Activated CD8-positive, alpha-beta T cell treated with anti-CD3 and anti-CD28 coated beads for 36 hours (primary cell): ENCODE data around the gene IL1RL2. TPM values are rescaled to one million over a fixed set of nuclear protein-coding genes. Genes with fewer than 3 reads are reported as not detected.

Source experiments
- ATAC-seq: fragments of 200-7000 bp; cut with Tn5 transposase; one replicate; pipeline ENCODE4 v1.10.0; 2021; ENCODE audit warnings: mild to moderate bottlenecking, moderate library complexity
- CTCF ChIA-PET: fragments of 350-600 bp; sonication (Branson Sonifier 250); formaldehyde crosslinking; loops from one replicate; lab custom pipeline; 2021; ENCODE audit warnings: antibody characterized with exemption; lab: Charles Lee
- POLR2A ChIA-PET: fragments of 350-600 bp; sonication (Branson Sonifier 250); formaldehyde crosslinking; loops from one replicate; lab custom pipeline; 2021; ENCODE audit warnings: antibody characterized with exemption; lab: Charles Lee
- DNase-seq: peaks from one replicate; pipeline ENCODE4 v3.0.0-alpha.2; 2020
- H3K27ac Mint-ChIP-seq: one replicate; pipeline ENCODE4 v1.8.0; 2021; ENCODE audit warnings: mild to moderate bottlenecking, mixed read lengths
- H3K27me3 Mint-ChIP-seq: one replicate; pipeline ENCODE4 v1.8.0; 2021; ENCODE audit warnings: mixed read lengths
- H3K36me3 Mint-ChIP-seq: one replicate; pipeline ENCODE4 v1.8.0; 2021; ENCODE audit warnings: low read depth, mixed read lengths
- H3K4me1 Mint-ChIP-seq: one replicate; pipeline ENCODE4 v1.8.0; 2021; ENCODE audit warnings: low read depth, mixed read lengths
- H3K4me3 Mint-ChIP-seq: one replicate; pipeline ENCODE4 v1.8.0; 2021; ENCODE audit warnings: mild to moderate bottlenecking, moderate library complexity, mixed read lengths
- H3K9me3 Mint-ChIP-seq: one replicate; pipeline ENCODE4 v1.8.0; 2021; ENCODE audit warnings: mixed read lengths
- intact Hi-C: fragments of 100-400 bp; cut with micrococcal nuclease; formaldehyde crosslinking; loops from one replicate; pipeline ENCODE4 v1.10.0; 2022
- total RNA-seq, 2 experiments: library from RNA; stranded (reverse); gene quantifications; one replicate each; pipeline ENCODE4 v1.2.3, GENCODE V29; 2021
- TF ChIP-seq, protein P1 (sequence below): fragments of 200-600 bp; IDR thresholded peaks from one replicate; pipeline ENCODE4 v1.8.0; 2022; ENCODE audit warnings: antibody characterized with exemption, mild to moderate bottlenecking

The IL1RL2 gene
- total RNA-seq, 2 experiments from 2014 or later = not detected

DNA sequence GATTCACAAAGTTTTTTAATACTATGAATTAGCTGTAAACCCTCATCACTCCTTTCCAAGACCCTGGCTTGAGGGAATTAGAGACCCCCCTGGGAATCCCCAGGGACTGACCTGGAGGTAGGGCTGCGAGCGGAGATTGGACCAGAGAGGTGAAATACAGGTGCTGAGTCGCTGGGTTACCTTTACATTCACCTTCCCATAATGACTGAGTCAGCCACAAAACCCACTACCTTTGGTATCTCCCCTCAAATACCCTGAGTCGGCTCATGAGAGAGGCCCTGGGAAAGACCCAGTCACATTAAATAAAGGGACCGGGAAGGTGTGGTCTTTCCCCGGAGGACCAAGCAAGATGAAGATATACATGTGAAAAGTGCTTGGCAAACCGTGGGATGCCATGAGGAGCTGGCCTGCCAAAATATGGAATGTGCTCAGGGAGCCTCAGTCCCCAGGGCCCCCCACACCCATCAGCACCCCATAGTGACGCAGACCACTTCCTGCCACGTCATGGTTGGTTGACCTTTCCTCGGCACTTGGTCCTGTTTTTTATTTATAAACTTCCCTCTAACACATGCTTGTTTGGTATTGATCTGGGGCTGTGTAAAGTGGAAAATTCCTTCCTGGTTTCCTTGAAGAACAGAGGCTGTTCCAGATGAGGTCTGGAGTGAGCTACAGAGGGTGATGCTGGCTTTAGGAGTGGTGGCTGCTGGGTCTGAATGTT, 51.4 kb downstream of the IL1RL2 start:
- H3K4me1 Mint-ChIP-seq = peaks cover 51% of the 10 kb centered on the region
- peak overlapping the region; percentile 79 for H3K27ac Mint-ChIP-seq
- ATAC-seq = peak; percentile 28

DNA sequence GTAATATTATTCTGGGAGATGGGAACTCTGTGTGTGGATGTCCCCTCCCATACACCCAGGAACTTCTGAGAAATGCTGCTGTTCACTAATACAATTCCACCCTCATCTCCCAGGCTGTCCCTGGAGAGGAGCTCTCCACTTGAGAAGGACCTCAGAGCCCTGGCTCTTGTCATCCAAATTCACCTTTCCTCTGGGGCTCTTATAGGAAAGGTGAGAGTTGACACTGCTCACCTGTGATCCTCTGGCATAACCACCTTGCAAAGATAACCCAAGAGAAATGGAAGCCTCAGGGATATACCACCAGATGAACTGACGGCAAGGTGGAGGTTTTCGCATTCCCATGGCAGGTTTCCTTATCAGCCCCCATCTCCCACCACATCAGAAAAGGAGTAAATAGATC, 52.0 kb downstream of the IL1RL2 start:
- intact Hi-C loops = no loop called here
- Mint-ChIP-seq H3K27me3 (no peaks in the 10 kb centered on the region), H3K9me3 (no peaks in the 10 kb centered on the region), H3K36me3 (peaks cover 3% of the 10 kb centered on the region), H3K27ac (peak overlapping the region; percentile 79), H3K4me1 (peaks cover 49% of the 10 kb centered on the region), H3K4me3 (no peak overlapping the region)
- TF ChIP-seq, protein P1, sequence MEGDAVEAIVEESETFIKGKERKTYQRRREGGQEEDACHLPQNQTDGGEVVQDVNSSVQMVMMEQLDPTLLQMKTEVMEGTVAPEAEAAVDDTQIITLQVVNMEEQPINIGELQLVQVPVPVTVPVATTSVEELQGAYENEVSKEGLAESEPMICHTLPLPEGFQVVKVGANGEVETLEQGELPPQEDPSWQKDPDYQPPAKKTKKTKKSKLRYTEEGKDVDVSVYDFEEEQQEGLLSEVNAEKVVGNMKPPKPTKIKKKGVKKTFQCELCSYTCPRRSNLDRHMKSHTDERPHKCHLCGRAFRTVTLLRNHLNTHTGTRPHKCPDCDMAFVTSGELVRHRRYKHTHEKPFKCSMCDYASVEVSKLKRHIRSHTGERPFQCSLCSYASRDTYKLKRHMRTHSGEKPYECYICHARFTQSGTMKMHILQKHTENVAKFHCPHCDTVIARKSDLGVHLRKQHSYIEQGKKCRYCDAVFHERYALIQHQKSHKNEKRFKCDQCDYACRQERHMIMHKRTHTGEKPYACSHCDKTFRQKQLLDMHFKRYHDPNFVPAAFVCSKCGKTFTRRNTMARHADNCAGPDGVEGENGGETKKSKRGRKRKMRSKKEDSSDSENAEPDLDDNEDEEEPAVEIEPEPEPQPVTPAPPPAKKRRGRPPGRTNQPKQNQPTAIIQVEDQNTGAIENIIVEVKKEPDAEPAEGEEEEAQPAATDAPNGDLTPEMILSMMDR = no peak
- ATAC-seq (no peak), DNase-seq (no peak)
- ChIA-PET CTCF (interaction anchor here (0.7 to 13.0 kb wide), 8 partner anchors 13 to 228 kb away, joined by 3 to 222 read pairs (median 42); partner anchors contain the start of gene IL1RL2), POLR2A (interaction anchor here (1.4 kb wide), 1 partner anchor 156 kb away, joined by 4 read pairs; no protein-coding TSS in a partner anchor)

More for the DNA sequence above, 51.4 kb downstream of the IL1RL2 start:
- ChIA-PET POLR2A (interaction anchor here (0.9 to 1.4 kb wide), 2 partner anchors 155 to 205 kb away, joined by 3 to 4 read pairs; no protein-coding TSS in a partner anchor), CTCF (interaction anchor here (0.5 to 13.0 kb wide), 5 partner anchors 10 to 355 kb away, joined by 3 to 222 read pairs (median 68); no protein-coding TSS in a partner anchor)
- TF ChIP-seq, protein P1 = no peak
- DNase-seq = peak; percentile 74
- Mint-ChIP-seq H3K27me3 (no peaks in the 10 kb centered on the region), H3K4me3 (no peak overlapping the region), H3K9me3 (no peaks in the 10 kb centered on the region), H3K36me3 (peaks cover 3% of the 10 kb centered on the region)
- intact Hi-C loops = no loop called here

DNA sequence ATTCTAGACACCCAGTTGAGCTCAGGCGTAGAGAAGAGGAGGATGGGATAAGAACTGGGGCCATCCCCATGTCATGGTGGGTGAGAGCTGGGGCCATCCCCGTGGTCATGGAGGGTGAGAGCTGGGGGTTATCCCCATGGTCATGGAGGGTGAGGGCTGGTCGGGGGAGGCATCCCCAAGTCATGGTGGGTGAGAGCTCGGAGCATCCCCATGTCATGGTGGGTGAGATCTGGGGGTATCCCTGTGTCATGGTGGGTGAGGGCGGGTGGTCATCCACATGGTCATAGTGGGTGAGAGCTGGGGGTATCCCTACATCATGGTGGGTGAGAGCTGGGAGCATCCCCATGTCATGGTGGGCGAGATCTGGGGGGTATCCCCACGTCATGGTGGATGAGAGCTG, 52.5 kb downstream of the IL1RL2 start:
- DNase-seq = no peak
- Mint-ChIP-seq H3K36me3 (peaks cover 3% of the 10 kb centered on the region), H3K4me1 (peaks cover 43% of the 10 kb centered on the region), H3K27me3 (no peaks in the 10 kb centered on the region), H3K4me3 (no peak overlapping the region), H3K9me3 (no peaks in the 10 kb centered on the region), H3K27ac (peak overlapping the region; percentile 10)
- ChIA-PET POLR2A (interaction anchor here (1.4 to 2.1 kb wide), 2 partner anchors 103 to 225 kb away, joined by 3 to 5 read pairs; no protein-coding TSS in a partner anchor), CTCF (interaction anchor here (0.7 to 13.0 kb wide), 25 partner anchors 12 to 356 kb away, joined by 3 to 222 read pairs (median 17); partner anchors contain the start of genes IL18R1 and IL1RL2)
- TF ChIP-seq, protein P1 = no peak
- intact Hi-C loops = no loop called here
- no peak for ATAC-seq

DNA sequence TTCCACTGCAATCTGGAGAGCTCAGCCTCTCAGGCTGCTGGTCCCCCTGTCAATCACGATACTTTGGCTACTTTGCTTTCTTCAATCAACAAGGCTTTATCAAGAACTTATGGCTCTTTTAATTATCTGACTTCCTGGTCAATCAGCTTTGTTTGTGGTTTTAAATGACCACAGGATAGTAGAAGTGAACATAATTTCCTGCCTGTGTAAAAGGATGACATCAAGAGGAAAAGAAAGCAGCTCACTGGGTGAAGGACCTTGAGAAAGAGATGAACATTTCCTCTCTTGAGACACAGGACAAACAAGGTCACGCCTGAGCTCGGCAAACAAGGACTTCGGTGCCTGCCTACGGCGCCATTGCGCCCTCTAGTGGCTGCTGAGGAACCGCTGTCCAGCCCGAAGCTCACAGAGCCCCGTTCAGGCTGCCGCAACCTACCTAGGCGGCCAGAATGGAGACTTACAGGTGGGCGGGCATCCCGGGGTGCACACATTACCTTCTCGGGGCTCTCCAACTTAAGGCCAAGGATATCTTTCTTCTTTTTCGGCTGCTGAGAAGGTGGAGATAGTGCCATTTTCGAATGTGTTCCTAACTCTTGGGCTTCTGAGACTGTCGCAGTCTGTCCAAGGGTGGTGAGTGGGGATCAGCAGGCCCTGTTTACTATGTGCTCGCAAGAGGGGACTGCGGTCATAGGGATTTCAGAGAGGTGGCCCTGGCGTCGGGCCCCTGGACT, 54.0 kb downstream of the IL1RL2 start:
- intact Hi-C loops = loop anchor here (2.0 to 10.0 kb wide), 2 partner anchors 220 to 346 kb away; no protein-coding TSS in a partner anchor
- no peak overlapping the region for H3K4me3 Mint-ChIP-seq
- ATAC-seq (peak; percentile 90), DNase-seq (peak; percentile 92)
- ChIA-PET CTCF (interaction anchor here (0.6 to 13.0 kb wide), 132 partner anchors 8 to 822 kb away, joined by 3 to 222 read pairs (median 4); partner anchors contain the start of genes IL18R1, IL18RAP, IL1R1 and IL1RL2), POLR2A (interaction anchor here (0.6 to 2.1 kb wide), 7 partner anchors 21 to 226 kb away, joined by 3 to 5 read pairs (median 4); no protein-coding TSS in a partner anchor)
- peaks cover 3% of the 10 kb centered on the region for H3K36me3 Mint-ChIP-seq
- no peaks in the 10 kb centered on the region for H3K27me3 Mint-ChIP-seq
- no peaks in the 10 kb centered on the region for H3K9me3 Mint-ChIP-seq
- peaks cover 32% of the 10 kb centered on the region for H3K4me1 Mint-ChIP-seq
- H3K27ac Mint-ChIP-seq = peak overlapping the region; percentile 65
- TF ChIP-seq, protein P1 = peak; percentile 92
